GM12878 (cell line): ENCODE results near the gene IL20RB. TPM values are rescaled to one million over a fixed set of nuclear protein-coding genes. Genes with fewer than 3 reads are reported as not detected.

Source experiments
- ATAC-seq: fragments of 200-7000 bp; cut with Tn5 transposase; 3 replicates; pipeline ENCODE4 v1.9.1; 2020; ENCODE audit warnings: mild to moderate bottlenecking, moderate library complexity
- BruUV-seq: library from RNA; stranded (reverse); fragments of 400-500 nt; replicated peaks from 2 replicates; lab custom pipeline; 2021; lab: Mats Ljungman, UMichigan
- CTCF ChIA-PET: fragments of 300-600 bp; sonication (Branson Sonifier 250); formaldehyde crosslinking; extraction: SDS; loops from one replicate; lab custom pipeline; 2021; ENCODE audit warnings: inconsistent platforms; lab: Yijun Ruan, JAX
- POLR2A ChIA-PET: fragments of 350-600 bp; formaldehyde crosslinking; extraction: SDS; loops from one replicate; lab custom pipeline; 2021; ENCODE audit warnings: inconsistent platforms; lab: Charles Lee
- RAD21 ChIA-PET: fragments of 300-600 bp; sonication (Branson Sonifier 250); formaldehyde crosslinking; loops from one replicate; lab custom pipeline; 2023; ENCODE audit warnings: antibody characterized with exemption; ENCODE audit not compliant: unreplicated experiment; lab: Charles Lee
- SMC1A ChIA-PET: fragments of 300-600 bp; sonication (Branson Sonifier 250); formaldehyde crosslinking; loops from one replicate; lab custom pipeline; 2023; ENCODE audit not compliant: unreplicated experiment, uncharacterized antibody; lab: Charles Lee
- DNase-seq: peaks from one replicate; pipeline ENCODE4 v3.0.0-alpha.2; 2011; ENCODE audit warnings: low read depth, low spot score
- FAIRE-seq: peaks from 3 replicates; lab custom pipeline; 2011; peaks lifted over from hg19 to GRCh38; lab: Jason Lieb, UNC
- H2AFZ ChIP-seq: 2 replicates; pipeline ENCODE4 v1.6.0; 2011; ENCODE audit warnings: low read depth, low read length, control low read depth; ENCODE audit not compliant: control insufficient read depth
- H3K27ac ChIP-seq: 2 replicates; pipeline ENCODE4 v1.5.1; 2011; ENCODE audit warnings: control low read depth; ENCODE audit not compliant: control insufficient read depth, insufficient read depth
- H3K27me3 ChIP-seq, 2 experiments: replicated peaks in 1 of 2; 2 replicates each; pipeline versions ENCODE4 v1.6.0 to v1.6.1; 2011; ENCODE audit warnings: low read length in 1 of 2; ENCODE audit not compliant: control insufficient read depth in 2 of 2, insufficient read depth in 2 of 2
- H3K36me3 ChIP-seq, 2 experiments: 2 replicates each; pipeline ENCODE4 v1.5.1; 2011; ENCODE audit warnings: low read length in 1 of 2; ENCODE audit not compliant: control insufficient read depth in 2 of 2, insufficient read depth in 2 of 2
- H3K4me1 ChIP-seq: 2 replicates; pipeline ENCODE4 v1.6.1; 2011; ENCODE audit warnings: mild to moderate bottlenecking, low read length, moderate library complexity, mixed read lengths; ENCODE audit not compliant: control insufficient read depth, insufficient read depth
- H3K4me2 ChIP-seq: 2 replicates; pipeline ENCODE4 v1.6.0; 2011; ENCODE audit warnings: control low read depth; ENCODE audit not compliant: control insufficient read depth, insufficient read depth
- H3K4me3 ChIP-seq: fragments of 200-600 bp; sonication (generic); 2 replicates; pipeline ENCODE4 v1.5.1; 2016
- H3K79me2 ChIP-seq: 2 replicates; pipeline ENCODE4 v1.6.0; 2011; ENCODE audit warnings: low read length; ENCODE audit not compliant: control insufficient read depth, insufficient read depth
- H3K9ac ChIP-seq: 2 replicates; pipeline ENCODE4 v1.8.0; 2011; ENCODE audit warnings: low read length, control low read depth, mixed read lengths; ENCODE audit not compliant: control insufficient read depth, insufficient read depth
- H3K9me3 ChIP-seq: replicated peaks from 3 replicates; pipeline ENCODE4 v1.5.1; 2011; ENCODE audit warnings: mild to moderate bottlenecking, low read length; ENCODE audit not compliant: control insufficient read depth, insufficient read depth
- H4K20me1 ChIP-seq: 2 replicates; pipeline ENCODE4 v1.6.0; 2011; ENCODE audit not compliant: control insufficient read depth, insufficient read depth
- CEBPB ChIP-seq, 2 experiments: fragments of 150-350 bp in 1 of 2; IDR thresholded peaks; 2 replicates each; pipeline ENCODE4 v1.6.1; 2012 to 2014; ENCODE audit warnings: low read depth in 2 of 2, low read length in 2 of 2, borderline replicate concordance in 1 of 2, inconsistent platforms in 1 of 2
- GATAD2B ChIP-seq: fragments of 450-650 bp; conservative IDR thresholded peaks from 2 replicates; pipeline ENCODE4 v1.6.1; 2017; ENCODE audit warnings: low read depth, mild to moderate bottlenecking, moderate library complexity
- HDGF ChIP-seq: fragments of 450-650 bp; IDR thresholded peaks from 2 replicates; pipeline ENCODE4 v1.6.1; 2016; ENCODE audit warnings: antibody characterized with exemption
- IRF4 ChIP-seq: IDR thresholded peaks from 2 replicates; pipeline ENCODE4 v1.6.1; 2011; ENCODE audit warnings: low read depth, low read length
- JUND ChIP-seq: IDR thresholded peaks from 2 replicates; pipeline ENCODE4 v1.6.1; 2012; ENCODE audit warnings: low read depth, mild to moderate bottlenecking, low read length, improper control_type of control experiment, moderate library complexity
- MYB ChIP-seq: fragments of 150-350 bp; IDR thresholded peaks from 2 replicates; pipeline ENCODE4 v1.6.1; 2014; ENCODE audit warnings: mild to moderate bottlenecking, low read depth, low read length, borderline replicate concordance
- NR2F1 ChIP-seq: fragments of 450-650 bp; conservative IDR thresholded peaks from 2 replicates; pipeline ENCODE4 v1.6.1; 2017; ENCODE audit warnings: mild to moderate bottlenecking
- POLR2A ChIP-seq: IDR thresholded peaks from 2 replicates; pipeline ENCODE4 v1.6.1; 2011; ENCODE audit warnings: low read depth, mild to moderate bottlenecking, low read length
- SIX5 ChIP-seq: IDR thresholded peaks from 2 replicates; pipeline ENCODE4 v1.6.1; 2011; ENCODE audit warnings: mild to moderate bottlenecking, low read depth, low read length, moderate library complexity; ENCODE audit not compliant: severe bottlenecking
- SUPT20H ChIP-seq: IDR thresholded peaks from 2 replicates; pipeline ENCODE4 v1.6.1; 2011; ENCODE audit warnings: low read depth, mild to moderate bottlenecking, low read length, moderate library complexity, borderline replicate concordance; ENCODE audit not compliant: control insufficient read depth
- ZNF24 ChIP-seq: fragments of 450-650 bp; IDR thresholded peaks from 2 replicates; pipeline ENCODE4 v1.6.1; 2017; ENCODE audit warnings: antibody characterized with exemption, mild to moderate bottlenecking
- WGBS: methylation state at CpG from one replicate; pipeline ENCODE4 v1.1.6; 2016; ENCODE audit warnings: low lambda C conversion rate; ENCODE audit not compliant: insufficient replicate concordance, insufficient coverage; ENCODE audit errors: missing lambda C conversion rate; 5-methylcytosine and 5-hydroxymethylcytosine counted together
- in situ Hi-C: fragments of 300-500 bp; cut with MboI; formaldehyde crosslinking; loops from 9 replicates; pipeline ENCODE4 v1.14.3; 2018; ENCODE audit warnings: mixed read lengths
- intact Hi-C: fragments of 100-400 bp; cut with micrococcal nuclease; formaldehyde crosslinking; loops from one replicate; pipeline ENCODE4 v1.14.2; 2022; ENCODE audit not compliant: unreplicated experiment
- polyA plus RNA-seq, 11 experiments: library from polyadenylated mRNA; depleted of rRNA in 4 of 11; unstranded in 6 of 11; stranded (reverse) in 5 of 11; fragments of >200 nt; fragmentation: Nextera tagmentation in 4 of 11; fragmentation: Illumina TruSeq in 1 of 11; extraction: Ambion mirVana in 4 of 11; extraction: Trizol in 1 of 11; gene quantifications; 1 replicate in 1 of 11; 2 replicates in 10 of 11; pipeline versions ENCODE4 v1.2.1 to v1.2.3, GENCODE V29; 2011 to 2016; ENCODE audit warnings: inconsistent platforms in 2 of 11, missing spikeins in 2 of 11, low read depth in 1 of 11
- total RNA-seq, 4 experiments: library from RNA; depleted of rRNA in 3 of 4; stranded (reverse); fragments of >200 nt in 3 of 4; fragmentation: Illumina TruSeq in 1 of 4; extraction: Trizol in 1 of 4; gene quantifications; 2 replicates each; pipeline versions ENCODE4 v1.2.1 to v1.2.3, GENCODE V29; 2013 to 2021
- TF ChIP-seq, protein P1 (sequence below): IDR thresholded peaks from 2 replicates; pipeline ENCODE4 v1.6.1; 2012; ENCODE audit warnings: low read depth, low read length, improper control_type of control experiment
- TF ChIP-seq, protein P2 (sequence below): fragments of 450-650 bp; IDR thresholded peaks from 2 replicates; pipeline ENCODE4 v1.6.1; 2016; ENCODE audit warnings: mild to moderate bottlenecking
- TF ChIP-seq, protein P3 (sequence below): IDR thresholded peaks from 2 replicates; pipeline ENCODE4 v1.6.1; 2012; ENCODE audit warnings: improper control_type of control experiment, low read depth, low read length; ENCODE audit not compliant: insufficient replicate concordance

The IL20RB gene
- total and polyA plus RNA-seq, 10 of the 15 experiments (the other 5 are each of a cell fraction or from before 2014, with no cell fraction given), result 0.21 to 1.1 (median 0.54) TPM

DNA sequence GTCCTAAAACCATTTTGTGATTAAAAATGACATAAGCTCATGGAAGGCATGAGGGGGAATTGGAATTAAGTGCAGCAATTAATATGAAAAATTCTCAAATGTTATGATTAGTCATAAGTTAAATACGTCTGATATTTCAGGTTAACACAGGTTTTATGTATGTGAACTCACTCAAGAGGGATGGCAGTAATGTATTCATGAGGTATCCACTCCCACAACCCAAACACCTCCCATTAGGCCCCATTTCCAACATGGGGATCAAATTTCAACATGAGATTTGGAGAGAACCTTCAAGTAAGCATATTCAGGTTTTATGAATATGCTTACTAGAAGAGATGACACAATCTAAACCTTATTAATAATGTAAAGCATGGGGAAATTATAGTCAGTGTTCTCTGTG is 41.6 kb upstream of the IL20RB start (continued):
- TF ChIP-seq, protein P1, sequence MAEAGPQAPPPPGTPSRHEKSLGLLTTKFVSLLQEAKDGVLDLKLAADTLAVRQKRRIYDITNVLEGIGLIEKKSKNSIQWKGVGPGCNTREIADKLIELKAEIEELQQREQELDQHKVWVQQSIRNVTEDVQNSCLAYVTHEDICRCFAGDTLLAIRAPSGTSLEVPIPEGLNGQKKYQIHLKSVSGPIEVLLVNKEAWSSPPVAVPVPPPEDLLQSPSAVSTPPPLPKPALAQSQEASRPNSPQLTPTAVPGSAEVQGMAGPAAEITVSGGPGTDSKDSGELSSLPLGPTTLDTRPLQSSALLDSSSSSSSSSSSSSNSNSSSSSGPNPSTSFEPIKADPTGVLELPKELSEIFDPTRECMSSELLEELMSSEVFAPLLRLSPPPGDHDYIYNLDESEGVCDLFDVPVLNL, result no peak
- no peak for TF ChIP-seq IRF4

DNA sequence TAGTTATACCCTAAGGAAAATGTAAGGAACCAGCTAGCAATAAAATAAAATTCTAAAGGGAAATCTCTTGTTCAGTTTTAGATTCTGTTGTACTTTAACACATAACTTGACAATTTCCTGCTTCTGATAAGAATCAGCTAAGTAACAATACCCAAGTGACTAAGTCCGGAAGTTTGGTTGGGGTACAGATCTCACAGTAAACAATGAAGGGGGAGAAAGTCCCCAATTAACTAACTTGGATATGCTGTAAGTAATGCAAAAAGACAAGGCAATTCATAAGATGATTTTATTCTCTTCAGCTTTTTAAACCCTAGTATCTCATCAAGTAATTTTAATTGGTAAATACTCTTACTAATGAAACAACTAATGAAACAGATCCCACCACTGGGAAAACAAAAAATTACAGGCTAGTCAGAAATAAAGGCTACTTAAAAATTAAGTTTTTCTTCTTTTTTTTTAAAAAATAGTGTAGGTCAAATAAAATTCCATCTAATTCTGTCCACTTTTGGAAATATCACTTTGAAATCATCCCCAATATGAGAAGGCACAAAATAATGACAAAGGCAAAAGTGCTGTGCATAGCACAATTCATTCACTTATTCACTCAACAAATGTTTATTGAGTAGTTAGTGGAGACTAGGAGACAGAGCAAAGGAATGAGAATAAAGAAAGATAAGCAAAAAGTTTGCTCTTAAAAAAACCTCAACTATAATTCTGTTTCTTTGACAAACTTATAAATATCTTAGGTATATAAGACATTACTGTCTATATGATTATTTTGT is 37.8 kb upstream of the IL20RB start:
- RAD21 ChIA-PET, result interaction anchor here (0.9 to 2.1 kb wide), 5 partner anchors 13 to 168 kb away, joined by 3 to 13 read pairs (median 4); partner anchors contain the start of genes NCK1 and STAG1
- Histone ChIP-seq H3K9ac (no peak overlapping the region), H3K36me3 (peaks cover 0 to 1% of the 10 kb centered on the region in 2 experiments; a peak in 1 of 4 replicates), H3K27ac (peak overlapping the region; percentile 41), H3K9me3 (peaks cover 3% of the 10 kb centered on the region), H4K20me1 (no peaks in the 10 kb centered on the region), H3K4me3 (no peak overlapping the region), H3K4me1 (peaks cover 2% of the 10 kb centered on the region; the same call in 1 of the 2 replicates), H3K27me3 (no peaks in the 10 kb centered on the region), H2AFZ (no peak overlapping the region), H3K79me2 (peaks cover 42% of the 10 kb centered on the region), H3K4me2 (no peak overlapping the region)
- CTCF ChIA-PET, result interaction anchor here (0.7 to 1.3 kb wide), 6 partner anchors 19 to 392 kb away, joined by 3 to 7 read pairs (median 4); no protein-coding TSS in a partner anchor
- 100% methylated on average over 1 of the region's 1 CpG for WGBS
- POLR2A ChIA-PET, result interaction anchor here (0.5 to 1.3 kb wide), 4 partner anchors 10 to 59 kb away, joined by 3 to 5 read pairs (median 4); partner anchors contain the start of gene NCK1
- in situ Hi-C loops (no loop called here), intact Hi-C loops (loop anchor here (10.0 kb wide), 1 partner anchor 725 kb away; the partner anchor contains the start of gene MSL2)
- SMC1A ChIA-PET, result interaction anchor here (0.8 to 2.6 kb wide), 5 partner anchors 10 to 171 kb away, joined by 3 to 12 read pairs (median 4); partner anchors contain the start of gene NCK1
- no peak for FAIRE-seq
- ATAC-seq, result peak; percentile 95
- DNase-seq, result no peak
- BruUV-seq, result no TSS peak
- TF ChIP-seq, protein P2, sequence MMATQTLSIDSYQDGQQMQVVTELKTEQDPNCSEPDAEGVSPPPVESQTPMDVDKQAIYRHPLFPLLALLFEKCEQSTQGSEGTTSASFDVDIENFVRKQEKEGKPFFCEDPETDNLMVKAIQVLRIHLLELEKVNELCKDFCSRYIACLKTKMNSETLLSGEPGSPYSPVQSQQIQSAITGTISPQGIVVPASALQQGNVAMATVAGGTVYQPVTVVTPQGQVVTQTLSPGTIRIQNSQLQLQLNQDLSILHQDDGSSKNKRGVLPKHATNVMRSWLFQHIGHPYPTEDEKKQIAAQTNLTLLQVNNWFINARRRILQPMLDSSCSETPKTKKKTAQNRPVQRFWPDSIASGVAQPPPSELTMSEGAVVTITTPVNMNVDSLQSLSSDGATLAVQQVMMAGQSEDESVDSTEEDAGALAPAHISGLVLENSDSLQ, result no peak
- TF ChIP-seq HDGF, result no peak
- no peak for TF ChIP-seq MYB
- no peak for TF ChIP-seq SIX5
- TF ChIP-seq ZNF24, result peak; percentile 66
- TF ChIP-seq SUPT20H, result no peak
- no peak for TF ChIP-seq POLR2A
- no peak for TF ChIP-seq JUND
- TF ChIP-seq NR2F1, result no peak
- TF ChIP-seq CEBPB (IDR thresholded peaks at IDR 0.05; ENCODE audit: borderline replicate concordance in 1 of 2, low read depth in 2 of 2, low read length in 2 of 2), result no peak
- TF ChIP-seq, protein P3, sequence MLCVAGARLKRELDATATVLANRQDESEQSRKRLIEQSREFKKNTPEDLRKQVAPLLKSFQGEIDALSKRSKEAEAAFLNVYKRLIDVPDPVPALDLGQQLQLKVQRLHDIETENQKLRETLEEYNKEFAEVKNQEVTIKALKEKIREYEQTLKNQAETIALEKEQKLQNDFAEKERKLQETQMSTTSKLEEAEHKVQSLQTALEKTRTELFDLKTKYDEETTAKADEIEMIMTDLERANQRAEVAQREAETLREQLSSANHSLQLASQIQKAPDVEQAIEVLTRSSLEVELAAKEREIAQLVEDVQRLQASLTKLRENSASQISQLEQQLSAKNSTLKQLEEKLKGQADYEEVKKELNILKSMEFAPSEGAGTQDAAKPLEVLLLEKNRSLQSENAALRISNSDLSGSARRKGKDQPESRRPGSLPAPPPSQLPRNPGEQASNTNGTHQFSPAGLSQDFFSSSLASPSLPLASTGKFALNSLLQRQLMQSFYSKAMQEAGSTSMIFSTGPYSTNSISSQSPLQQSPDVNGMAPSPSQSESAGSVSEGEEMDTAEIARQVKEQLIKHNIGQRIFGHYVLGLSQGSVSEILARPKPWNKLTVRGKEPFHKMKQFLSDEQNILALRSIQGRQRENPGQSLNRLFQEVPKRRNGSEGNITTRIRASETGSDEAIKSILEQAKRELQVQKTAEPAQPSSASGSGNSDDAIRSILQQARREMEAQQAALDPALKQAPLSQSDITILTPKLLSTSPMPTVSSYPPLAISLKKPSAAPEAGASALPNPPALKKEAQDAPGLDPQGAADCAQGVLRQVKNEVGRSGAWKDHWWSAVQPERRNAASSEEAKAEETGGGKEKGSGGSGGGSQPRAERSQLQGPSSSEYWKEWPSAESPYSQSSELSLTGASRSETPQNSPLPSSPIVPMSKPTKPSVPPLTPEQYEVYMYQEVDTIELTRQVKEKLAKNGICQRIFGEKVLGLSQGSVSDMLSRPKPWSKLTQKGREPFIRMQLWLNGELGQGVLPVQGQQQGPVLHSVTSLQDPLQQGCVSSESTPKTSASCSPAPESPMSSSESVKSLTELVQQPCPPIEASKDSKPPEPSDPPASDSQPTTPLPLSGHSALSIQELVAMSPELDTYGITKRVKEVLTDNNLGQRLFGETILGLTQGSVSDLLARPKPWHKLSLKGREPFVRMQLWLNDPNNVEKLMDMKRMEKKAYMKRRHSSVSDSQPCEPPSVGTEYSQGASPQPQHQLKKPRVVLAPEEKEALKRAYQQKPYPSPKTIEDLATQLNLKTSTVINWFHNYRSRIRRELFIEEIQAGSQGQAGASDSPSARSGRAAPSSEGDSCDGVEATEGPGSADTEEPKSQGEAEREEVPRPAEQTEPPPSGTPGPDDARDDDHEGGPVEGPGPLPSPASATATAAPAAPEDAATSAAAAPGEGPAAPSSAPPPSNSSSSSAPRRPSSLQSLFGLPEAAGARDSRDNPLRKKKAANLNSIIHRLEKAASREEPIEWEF, result no peak
- TF ChIP-seq GATAD2B, result no peak
